Fibroblast of villous mesenchyme (primary cell): ENCODE results near the gene AARS1. TPM values are rescaled to one million over a fixed set of nuclear protein-coding genes. Genes with fewer than 3 reads are reported as not detected.
"Not testable (repeated sequence)": the region's sequence is repeated elsewhere in the genome, so short reads cannot be mapped to it uniquely, and the experiment has no call there.

Experiments used
- DNase-seq: peaks from one replicate; pipeline ENCODE4 v3.0.0-alpha.2; 2010; ENCODE audit warnings: low read depth
- H3K4me3 ChIP-seq: 2 replicates; pipeline ENCODE4 v1.5.1; 2011; ENCODE audit warnings: low read depth, mild to moderate bottlenecking, low read length
- total RNA-seq: library from RNA; depleted of rRNA; stranded (reverse); fragments of >200 nt; gene quantifications from 2 replicates; pipeline ENCODE4 v1.2.3, GENCODE V29; 2012
- TF ChIP-seq, protein P1 (sequence below): IDR thresholded peaks from 2 replicates; pipeline ENCODE4 v1.5.1; 2012; ENCODE audit warnings: low read depth, mild to moderate bottlenecking, low read length; ENCODE audit not compliant: insufficient read depth

AARS1 gene
- total RNA-seq, 1 donor = 113 TPM

GRCh38 chr16:70320121-70320520 is 30.8 kb upstream of the AARS1 start:
- no peak for DNase-seq
- TF ChIP-seq, protein P1, sequence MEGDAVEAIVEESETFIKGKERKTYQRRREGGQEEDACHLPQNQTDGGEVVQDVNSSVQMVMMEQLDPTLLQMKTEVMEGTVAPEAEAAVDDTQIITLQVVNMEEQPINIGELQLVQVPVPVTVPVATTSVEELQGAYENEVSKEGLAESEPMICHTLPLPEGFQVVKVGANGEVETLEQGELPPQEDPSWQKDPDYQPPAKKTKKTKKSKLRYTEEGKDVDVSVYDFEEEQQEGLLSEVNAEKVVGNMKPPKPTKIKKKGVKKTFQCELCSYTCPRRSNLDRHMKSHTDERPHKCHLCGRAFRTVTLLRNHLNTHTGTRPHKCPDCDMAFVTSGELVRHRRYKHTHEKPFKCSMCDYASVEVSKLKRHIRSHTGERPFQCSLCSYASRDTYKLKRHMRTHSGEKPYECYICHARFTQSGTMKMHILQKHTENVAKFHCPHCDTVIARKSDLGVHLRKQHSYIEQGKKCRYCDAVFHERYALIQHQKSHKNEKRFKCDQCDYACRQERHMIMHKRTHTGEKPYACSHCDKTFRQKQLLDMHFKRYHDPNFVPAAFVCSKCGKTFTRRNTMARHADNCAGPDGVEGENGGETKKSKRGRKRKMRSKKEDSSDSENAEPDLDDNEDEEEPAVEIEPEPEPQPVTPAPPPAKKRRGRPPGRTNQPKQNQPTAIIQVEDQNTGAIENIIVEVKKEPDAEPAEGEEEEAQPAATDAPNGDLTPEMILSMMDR = no peak
- H3K4me3 ChIP-seq = no peak overlapping the region

DNA sequence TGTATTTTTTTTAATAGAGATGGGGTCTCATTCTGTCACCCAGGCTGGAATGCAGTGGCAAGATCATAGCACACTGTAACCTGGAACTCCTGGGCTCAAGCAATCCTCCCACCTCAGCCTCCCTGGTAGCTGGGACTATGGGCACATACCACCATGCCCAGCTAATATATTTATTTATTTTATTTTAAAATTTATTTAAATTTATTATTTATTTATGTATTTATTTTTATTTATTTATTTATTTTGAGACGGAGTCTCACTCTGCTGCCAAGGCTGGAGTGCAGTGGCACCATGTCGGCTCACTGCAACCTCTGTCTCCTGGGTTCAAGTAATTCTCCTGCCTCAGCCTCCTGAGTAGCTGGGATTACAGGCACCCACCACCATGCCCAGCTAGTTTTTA is 18.4 kb upstream of the AARS1 start:
- not testable (repeated sequence) for DNase-seq, H3K4me3 ChIP-seq

DNA sequence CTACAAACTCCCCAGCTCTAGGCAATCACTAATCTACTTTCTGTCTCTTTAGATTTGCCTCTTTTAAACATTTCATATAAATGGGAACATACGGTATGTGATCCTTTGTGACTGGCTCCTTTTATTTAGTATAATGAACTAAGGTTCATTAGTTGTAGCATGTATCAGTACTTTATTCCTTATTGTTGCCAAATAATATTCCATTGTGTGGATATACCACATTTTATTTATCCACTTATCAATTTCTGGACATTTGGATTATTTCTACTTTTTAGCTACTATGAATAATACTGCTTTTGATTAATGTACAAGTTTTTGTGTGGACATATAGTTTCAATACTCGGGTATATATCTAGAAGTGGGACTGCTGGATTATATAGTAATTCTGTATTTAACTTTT is 17.6 kb upstream of the AARS1 start:
- no peak for DNase-seq
- TF ChIP-seq, protein P1 = no peak
- no peak overlapping the region for H3K4me3 ChIP-seq

- DNase-seq = no peak
- TF ChIP-seq, protein P1 = no peak
- H3K4me3 ChIP-seq = no peak overlapping the region
Observed at GRCh38 chr16:70304892-70305448, 15.7 kb upstream of the AARS1 start.

- H3K4me3 ChIP-seq = no peak overlapping the region
- DNase-seq = no peak
- TF ChIP-seq, protein P1 = no peak
Observed at GRCh38 chr16:70302745-70303144, 13.4 kb upstream of the AARS1 start.

GRCh38 chr16:70301121-70301520 is 11.8 kb upstream of the AARS1 start:
- no peak for DNase-seq
- TF ChIP-seq, protein P1 = no peak
- H3K4me3 ChIP-seq = no peak overlapping the region

- TF ChIP-seq, protein P1 = peak; percentile 17
- DNase-seq = peak; percentile 67
Observed at GRCh38 chr16:70298988-70299938, 10.0 kb upstream of the AARS1 start, which contains the start of gene DDX19B. Gene DDX19B (plus strand): TSS chr16:70299186. CDS start chr16:70299298, 112 bp downstream.

More at GRCh38 chr16:70298988-70299938, 10.0 kb upstream of the AARS1 start, which contains the start of gene DDX19B:
- H3K4me3 ChIP-seq = peak within 1 kb of the TSS; percentile 96
